H1 (cell line): Measurements from ENCODE around the gene ADAMTS3. TPM values are rescaled to one million over a fixed set of nuclear protein-coding genes. Genes with fewer than 3 reads are reported as not detected.

Source experiments
- GABPA ChIP-seq: IDR thresholded peaks from 2 replicates; pipeline ENCODE4 v1.6.1; 2011; ENCODE audit warnings: mild to moderate bottlenecking, low read length, moderate library complexity, borderline replicate concordance; ENCODE audit not compliant: insufficient read depth
- JUN ChIP-seq: IDR thresholded peaks from 2 replicates; pipeline ENCODE4 v1.6.1; 2011; ENCODE audit warnings: low read depth, mild to moderate bottlenecking, improper control_type of control experiment, low read length
- KDM4A ChIP-seq: IDR thresholded peaks from one replicate; pipeline ENCODE4 v1.7.1; 2012; ENCODE audit warnings: low read depth, mild to moderate bottlenecking, moderate library complexity, low read length, inconsistent platforms; ENCODE audit not compliant: severe bottlenecking
- POLR2AphosphoS5 ChIP-seq: IDR thresholded peaks from 2 replicates; pipeline ENCODE4 v1.6.1; 2011; ENCODE audit warnings: low read depth, low read length
- SIX5 ChIP-seq: IDR thresholded peaks from 2 replicates; pipeline ENCODE4 v1.6.1; 2011; ENCODE audit warnings: mild to moderate bottlenecking, low read depth, low read length
- SP1 ChIP-seq: IDR thresholded peaks from 2 replicates; pipeline ENCODE4 v1.6.1; 2011; ENCODE audit warnings: low read depth, low read length
- ZNF274 ChIP-seq: IDR thresholded peaks from 2 replicates; pipeline ENCODE4 v1.7.0; 2012; ENCODE audit warnings: low read length, borderline replicate concordance; ENCODE audit errors: extremely low read depth
- polyA plus RNA-seq, 7 experiments: library from polyadenylated mRNA; depleted of rRNA in 3 of 7; stranded (reverse) in 5 of 7; unstranded in 2 of 7; fragments of >200 nt in 5 of 7; fragments of 200-250 nt in 2 of 7; gene quantifications; 1 replicate in 5 of 7; 2 replicates in 1 of 7; 4 replicates in 1 of 7; pipeline versions ENCODE4 v1.2.1 to v1.2.3, GENCODE V29; 2011 to 2013; ENCODE audit warnings: missing spikeins in 2 of 7, mixed read lengths in 2 of 7
- total RNA-seq: library from RNA; stranded (reverse); fragmentation: NEBNext Ultra II Directional; extraction: Animal tissue kit (Norgen Biotek cat#: 25700); gene quantifications from 2 replicates; pipeline ENCODE4 v1.2.1, GENCODE V29; 2021

ADAMTS3 gene
- total and polyA plus RNA-seq, 2 of the 8 experiments (the other 6 are each of a cell fraction or from before 2014, with no cell fraction given), result 1.3 to 3.4 TPM

DNA sequence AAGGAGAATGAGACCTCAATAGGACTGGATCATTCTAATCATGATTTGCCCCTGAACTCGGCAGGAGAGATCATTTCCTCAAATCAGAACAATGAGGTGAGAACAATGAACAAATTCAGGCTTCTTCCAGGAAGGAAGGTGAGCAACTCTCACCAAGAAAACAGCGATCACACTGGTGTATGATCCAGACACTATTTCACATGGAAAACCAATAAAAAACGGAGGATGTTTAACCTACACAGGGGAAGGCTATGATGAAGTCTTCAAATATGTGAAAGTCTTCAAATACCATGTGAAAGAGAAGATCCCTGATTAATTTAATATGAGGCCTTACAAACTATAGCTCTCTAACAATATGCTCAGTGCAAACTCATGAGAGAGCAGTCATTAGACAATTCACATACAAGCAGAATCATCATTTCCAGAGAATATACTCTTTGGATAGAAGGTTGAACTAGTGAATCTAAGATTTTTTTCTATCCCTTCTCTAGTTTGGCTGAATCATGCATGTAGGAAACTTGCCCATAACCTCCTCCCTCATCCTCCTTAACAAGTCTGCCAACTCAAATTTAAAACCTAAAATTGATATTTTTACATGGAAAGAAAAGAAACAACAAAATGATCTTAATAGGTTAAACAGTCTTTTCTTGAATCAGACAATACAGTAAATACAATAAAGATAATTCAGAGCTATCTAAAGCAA, 122.5 kb downstream of the ADAMTS3 start (continued):
- TF ChIP-seq KDM4A (no peak), ZNF274 (no peak), SIX5 (no peak), GABPA (no peak), POLR2AphosphoS5 (no peak), SP1 (no peak), JUN (no peak)
